Measurements from ENCODE around the gene CFAP97D2. TPM values are rescaled to one million over a fixed set of nuclear protein-coding genes. Genes with fewer than 3 reads are reported as not detected.

Gene CFAP97D2
- polyA plus RNA-seq, 1 donor from 2014 or later = not detected

DNA sequence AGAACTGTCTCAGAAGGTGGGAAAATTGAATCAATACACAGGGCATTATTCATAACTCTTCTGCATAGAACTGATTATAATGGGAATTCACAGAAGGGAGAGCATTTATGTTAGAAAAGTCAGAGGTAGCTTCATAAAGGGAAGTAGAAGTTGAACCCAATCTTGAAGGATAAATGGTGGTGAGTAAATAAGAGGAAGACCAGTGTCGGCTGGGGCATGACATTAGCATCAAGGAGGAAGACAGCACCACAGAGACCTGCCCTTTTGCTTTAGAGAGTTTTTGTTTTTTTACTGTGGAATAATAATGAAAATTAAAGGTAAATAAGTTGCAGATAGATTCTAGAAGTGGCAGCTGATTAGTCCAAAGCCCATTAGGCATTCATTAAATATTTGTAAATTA is 77.5 kb downstream of the CFAP97D2 start:
- Histone ChIP-seq H3K9me3 (ENCODE audit: low read length) (no peaks in the 10 kb centered on the region), H3K4me3 (ENCODE audit: low read length) (no peak overlapping the region), H3K27ac (ENCODE audit: low read length) (no peak overlapping the region), H3K4me2 (ENCODE audit: low read length) (no peak overlapping the region), H3F3A (ENCODE audit: insufficient read depth, low read length, poor library complexity, severe bottlenecking) (no peaks in the 10 kb centered on the region), H2AFZ (ENCODE audit: low read depth, low read length) (no peak overlapping the region), H3K9ac (ENCODE audit: low read length) (no peak overlapping the region), H3K79me2 (replicated peaks; ENCODE audit: insufficient read depth, low read length) (no peaks in the 10 kb centered on the region), H4K20me1 (ENCODE audit: insufficient read depth) (no peaks in the 10 kb centered on the region), H3K27me3 (ENCODE audit: insufficient read depth, low read depth, low read length) (no peaks in the 10 kb centered on the region), H3K36me3 (ENCODE audit: insufficient read depth, low read length) (peaks cover 4% of the 10 kb centered on the region), H3K9me2 (ENCODE audit: insufficient read depth, low read length) (no peaks in the 10 kb centered on the region)
- TF ChIP-seq, protein P1, sequence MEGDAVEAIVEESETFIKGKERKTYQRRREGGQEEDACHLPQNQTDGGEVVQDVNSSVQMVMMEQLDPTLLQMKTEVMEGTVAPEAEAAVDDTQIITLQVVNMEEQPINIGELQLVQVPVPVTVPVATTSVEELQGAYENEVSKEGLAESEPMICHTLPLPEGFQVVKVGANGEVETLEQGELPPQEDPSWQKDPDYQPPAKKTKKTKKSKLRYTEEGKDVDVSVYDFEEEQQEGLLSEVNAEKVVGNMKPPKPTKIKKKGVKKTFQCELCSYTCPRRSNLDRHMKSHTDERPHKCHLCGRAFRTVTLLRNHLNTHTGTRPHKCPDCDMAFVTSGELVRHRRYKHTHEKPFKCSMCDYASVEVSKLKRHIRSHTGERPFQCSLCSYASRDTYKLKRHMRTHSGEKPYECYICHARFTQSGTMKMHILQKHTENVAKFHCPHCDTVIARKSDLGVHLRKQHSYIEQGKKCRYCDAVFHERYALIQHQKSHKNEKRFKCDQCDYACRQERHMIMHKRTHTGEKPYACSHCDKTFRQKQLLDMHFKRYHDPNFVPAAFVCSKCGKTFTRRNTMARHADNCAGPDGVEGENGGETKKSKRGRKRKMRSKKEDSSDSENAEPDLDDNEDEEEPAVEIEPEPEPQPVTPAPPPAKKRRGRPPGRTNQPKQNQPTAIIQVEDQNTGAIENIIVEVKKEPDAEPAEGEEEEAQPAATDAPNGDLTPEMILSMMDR (IDR thresholded peaks at IDR 0.05; ENCODE audit: poor library complexity, severe bottlenecking) = no peak
- TF ChIP-seq EP300 (conservative IDR thresholded peaks at IDR 0.05; ENCODE audit: poor library complexity, severe bottlenecking) = no peak
- no peak for TF ChIP-seq TAF1 (IDR thresholded peaks at IDR 0.05; ENCODE audit: low read depth)
- no peak for TF ChIP-seq POLR2AphosphoS5 (IDR thresholded peaks at IDR 0.05)
- TF ChIP-seq, protein P2, sequence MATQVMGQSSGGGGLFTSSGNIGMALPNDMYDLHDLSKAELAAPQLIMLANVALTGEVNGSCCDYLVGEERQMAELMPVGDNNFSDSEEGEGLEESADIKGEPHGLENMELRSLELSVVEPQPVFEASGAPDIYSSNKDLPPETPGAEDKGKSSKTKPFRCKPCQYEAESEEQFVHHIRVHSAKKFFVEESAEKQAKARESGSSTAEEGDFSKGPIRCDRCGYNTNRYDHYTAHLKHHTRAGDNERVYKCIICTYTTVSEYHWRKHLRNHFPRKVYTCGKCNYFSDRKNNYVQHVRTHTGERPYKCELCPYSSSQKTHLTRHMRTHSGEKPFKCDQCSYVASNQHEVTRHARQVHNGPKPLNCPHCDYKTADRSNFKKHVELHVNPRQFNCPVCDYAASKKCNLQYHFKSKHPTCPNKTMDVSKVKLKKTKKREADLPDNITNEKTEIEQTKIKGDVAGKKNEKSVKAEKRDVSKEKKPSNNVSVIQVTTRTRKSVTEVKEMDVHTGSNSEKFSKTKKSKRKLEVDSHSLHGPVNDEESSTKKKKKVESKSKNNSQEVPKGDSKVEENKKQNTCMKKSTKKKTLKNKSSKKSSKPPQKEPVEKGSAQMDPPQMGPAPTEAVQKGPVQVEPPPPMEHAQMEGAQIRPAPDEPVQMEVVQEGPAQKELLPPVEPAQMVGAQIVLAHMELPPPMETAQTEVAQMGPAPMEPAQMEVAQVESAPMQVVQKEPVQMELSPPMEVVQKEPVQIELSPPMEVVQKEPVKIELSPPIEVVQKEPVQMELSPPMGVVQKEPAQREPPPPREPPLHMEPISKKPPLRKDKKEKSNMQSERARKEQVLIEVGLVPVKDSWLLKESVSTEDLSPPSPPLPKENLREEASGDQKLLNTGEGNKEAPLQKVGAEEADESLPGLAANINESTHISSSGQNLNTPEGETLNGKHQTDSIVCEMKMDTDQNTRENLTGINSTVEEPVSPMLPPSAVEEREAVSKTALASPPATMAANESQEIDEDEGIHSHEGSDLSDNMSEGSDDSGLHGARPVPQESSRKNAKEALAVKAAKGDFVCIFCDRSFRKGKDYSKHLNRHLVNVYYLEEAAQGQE (IDR thresholded peaks at IDR 0.05; ENCODE audit: borderline replicate concordance) = no peak

DNA sequence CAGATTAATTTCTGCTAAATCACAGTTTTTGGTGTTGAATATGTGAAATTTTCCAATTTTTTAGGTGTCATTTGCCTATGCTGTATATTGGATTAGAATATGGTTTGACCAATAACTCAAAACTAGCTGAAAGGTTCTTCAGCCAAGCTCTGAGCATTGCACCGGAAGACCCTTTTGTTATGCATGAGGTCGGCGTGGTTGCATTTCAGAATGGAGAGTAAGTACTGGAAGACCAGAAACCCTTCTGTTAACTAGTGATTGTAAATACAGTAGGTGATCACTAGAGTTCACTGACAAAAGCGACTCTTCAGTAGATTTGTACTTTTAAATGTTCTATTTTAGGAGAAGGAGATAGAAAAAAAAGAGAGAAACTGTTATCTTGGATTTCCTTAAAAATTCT is 78.0 kb downstream of the CFAP97D2 start:
- H4K20me1 ChIP-seq (ENCODE audit: insufficient read depth) = no peaks in the 10 kb centered on the region
- no peak overlapping the region for H3K4me3 ChIP-seq (ENCODE audit: low read length)
- TF ChIP-seq POLR2AphosphoS5 (IDR thresholded peaks at IDR 0.05) = no peak
- TF ChIP-seq RAD21 (conservative IDR thresholded peaks at IDR 0.05) = no peak
- TF ChIP-seq MXI1 (conservative IDR thresholded peaks at IDR 0.05; ENCODE audit: poor library complexity, severe bottlenecking) = no peak
- TF ChIP-seq SMC3 (conservative IDR thresholded peaks at IDR 0.05; ENCODE audit: poor library complexity) = no peak
- TF ChIP-seq TAF1 (IDR thresholded peaks at IDR 0.05; ENCODE audit: low read depth) = no peak
- TF ChIP-seq, protein P2 (IDR thresholded peaks at IDR 0.05; ENCODE audit: borderline replicate concordance) = no peak
- H2AFZ ChIP-seq (ENCODE audit: low read depth, low read length) = no peak overlapping the region
- no peak overlapping the region for H3K9ac ChIP-seq (ENCODE audit: low read length)
- no peaks in the 10 kb centered on the region for H3K27me3 ChIP-seq (ENCODE audit: insufficient read depth, low read depth, low read length)
- H3K9me3 ChIP-seq (ENCODE audit: low read length) = no peaks in the 10 kb centered on the region
- H3K79me2 ChIP-seq (replicated peaks; ENCODE audit: insufficient read depth, low read length) = no peaks in the 10 kb centered on the region
- no peaks in the 10 kb centered on the region for H3K9me2 ChIP-seq (ENCODE audit: insufficient read depth, low read length)
- peaks cover 4% of the 10 kb centered on the region for H3K36me3 ChIP-seq (ENCODE audit: insufficient read depth, low read length)
- no peak overlapping the region for H3K27ac ChIP-seq (ENCODE audit: low read length)
- H3F3A ChIP-seq (ENCODE audit: insufficient read depth, low read length, poor library complexity, severe bottlenecking) = no peaks in the 10 kb centered on the region
- no peak overlapping the region for H3K4me2 ChIP-seq (ENCODE audit: low read length)

All from neural cell (in vitro differentiated cells).